Activated naive CD4-positive, alpha-beta T cell treated with anti-CD3 and anti-CD28 coated beads, Interleukin-2, amount 50 U/mL, for 24 hours (primary cell): ENCODE data around the gene COL13A1.

Experiments used
- H3K27ac Mint-ChIP-seq: one replicate; pipeline ENCODE4 v1.8.0; 2021; ENCODE audit warnings: mild to moderate bottlenecking, mixed read lengths
- H3K27me3 Mint-ChIP-seq: one replicate; pipeline ENCODE4 v1.8.0; 2021; ENCODE audit warnings: mixed read lengths
- H3K36me3 Mint-ChIP-seq: one replicate; pipeline ENCODE4 v1.8.0; 2021; ENCODE audit warnings: mixed read lengths
- H3K4me1 Mint-ChIP-seq: one replicate; pipeline ENCODE4 v1.8.0; 2021; ENCODE audit warnings: mixed read lengths
- H3K4me3 Mint-ChIP-seq: one replicate; pipeline ENCODE4 v1.8.0; 2021; ENCODE audit warnings: mild to moderate bottlenecking, mixed read lengths
- H3K9me3 Mint-ChIP-seq: one replicate; pipeline ENCODE4 v1.8.0; 2021; ENCODE audit warnings: mixed read lengths

COL13A1 gene

DNA sequence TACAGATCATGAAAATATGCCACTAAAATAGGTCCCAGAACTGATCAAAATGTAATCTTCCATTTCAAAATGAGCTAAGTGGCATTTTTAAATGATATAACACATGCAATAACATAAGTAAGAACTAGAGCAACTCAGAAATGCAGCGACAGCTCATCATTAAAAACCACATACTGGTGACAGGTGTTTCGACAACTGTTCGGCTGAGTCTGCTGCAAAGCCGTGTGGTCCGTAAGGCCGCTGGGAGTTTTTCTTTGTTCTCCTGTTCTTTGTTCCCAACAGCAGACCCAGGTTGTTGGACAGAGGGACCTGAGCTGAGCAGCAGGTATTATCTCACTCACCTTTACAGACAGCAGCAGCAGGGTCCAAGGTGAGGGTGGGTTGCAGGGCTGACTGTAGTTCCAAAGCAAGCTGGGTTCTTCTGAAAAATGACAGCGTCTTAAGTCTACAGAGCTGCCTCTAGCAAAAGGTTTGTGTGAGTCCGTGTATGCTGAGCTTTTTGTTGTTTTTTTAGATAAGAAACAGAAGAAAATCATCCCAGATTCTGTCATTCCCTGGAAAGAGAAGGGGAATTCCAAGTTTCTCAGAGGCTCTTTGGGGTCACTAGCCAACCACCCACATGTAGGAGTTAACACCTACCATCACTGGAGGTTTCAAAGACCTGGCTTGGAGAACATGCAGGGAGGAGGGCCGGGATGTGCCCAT lies 205.6 kb downstream of the COL13A1 start:
- Mint-ChIP-seq H3K9me3 (peaks cover 10% of the 10 kb centered on the region), H3K4me1 (no peaks in the 10 kb centered on the region), H3K4me3 (no peak overlapping the region), H3K27me3 (peaks cover 34% of the 10 kb centered on the region), H3K36me3 (peaks cover 4% of the 10 kb centered on the region), H3K27ac (no peak overlapping the region)
